ENCODE data around the gene OSBP2.
A peak's percentile ranks its signal among the peaks of the same experiment; 100 is the strongest.

The OSBP2 gene

GRCh38 chr22:30806391-30806861, 111.8 kb downstream of the OSBP2 start:
- Histone ChIP-seq H4K91ac (ENCODE audit: low read depth, low read length) (no peak overlapping the region), H3K4ac (ENCODE audit: low read depth, low read length) (no peak overlapping the region), H4K8ac (ENCODE audit: low read depth, low read length) (no peak overlapping the region), H3K4me3 (ENCODE audit: low read depth, low read length) (no peak overlapping the region), H3K18ac (ENCODE audit: low read length) (no peak overlapping the region), H3K79me1 (ENCODE audit: low read length) (no peaks in the 10 kb centered on the region), H3K36me3 (ENCODE audit: control insufficient read depth in 1 of 2, insufficient read depth in 2 of 2, low read length in 2 of 2) (no peaks in the 10 kb centered on the region), H4K12ac (ENCODE audit: low read depth, low read length) (no peak overlapping the region), H3K9me3 (ENCODE audit: insufficient read depth, low read depth, low read length) (peaks cover 6% of the 10 kb centered on the region), H3K4me2 (ENCODE audit: low read length) (no peak overlapping the region), H3K27ac (ENCODE audit: low read depth, low read length) (no peak overlapping the region), H3K79me2 (ENCODE audit: control insufficient read depth, insufficient read depth, low read length, poor library complexity) (no peaks in the 10 kb centered on the region), H3K4me1 (ENCODE audit: control insufficient read depth in 1 of 2, insufficient read depth in 2 of 2, low read length in 2 of 2) (peaks cover 4 to 9% of the 10 kb centered on the region in 2 experiments), H3K14ac (ENCODE audit: low read length) (no peak overlapping the region), H2AK5ac (ENCODE audit: low read length) (no peak overlapping the region), H3K27me3 (ENCODE audit: insufficient read depth, low read length) (peaks cover 5% of the 10 kb centered on the region), H3K9ac (ENCODE audit: low read length) (no peak overlapping the region), H3K23ac (ENCODE audit: low read length) (no peak overlapping the region), H2AFZ (ENCODE audit: insufficient read depth, low read length, poor library complexity) (no peak overlapping the region), H2BK120ac (ENCODE audit: insufficient read depth, low read length, poor library complexity) (no peak overlapping the region), H2BK12ac (ENCODE audit: low read length) (no peak overlapping the region), H2BK5ac (ENCODE audit: low read depth, low read length, poor library complexity) (no peak overlapping the region)
- DNase-seq, result no peak
- no CpG with 5 or more reads among the region's 3 CpGs for WGBS (ENCODE audit: extremely low coverage, insufficient coverage, insufficient read length)

DNA sequence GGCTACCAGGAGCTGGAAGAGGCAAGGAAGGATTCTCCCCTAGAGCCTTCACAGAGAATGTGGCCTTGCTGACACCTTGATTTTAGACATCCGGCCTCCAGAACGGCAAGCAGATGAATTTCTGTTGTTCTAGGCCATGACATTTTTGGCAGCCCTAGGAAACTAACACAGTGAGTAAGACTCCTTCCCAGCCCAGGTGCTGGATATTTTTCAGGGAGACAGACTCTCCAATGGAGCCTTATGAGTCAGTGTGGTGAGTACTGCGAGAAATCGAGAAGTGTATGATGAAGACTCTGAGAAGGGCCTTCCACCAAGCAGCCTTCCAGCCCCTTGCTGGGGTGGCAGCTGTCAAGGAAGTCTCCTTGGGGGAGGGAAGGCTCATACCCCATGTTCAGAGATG, 114.4 kb downstream of the OSBP2 start:
- Histone ChIP-seq H3K79me2 (ENCODE audit: control insufficient read depth, insufficient read depth, low read length, poor library complexity) (no peaks in the 10 kb centered on the region), H3K23ac (ENCODE audit: low read length) (no peak overlapping the region), H2BK12ac (ENCODE audit: low read length) (no peak overlapping the region), H3K4ac (ENCODE audit: low read depth, low read length) (no peak overlapping the region), H3K18ac (ENCODE audit: low read length) (no peak overlapping the region), H3K4me2 (ENCODE audit: low read length) (no peak overlapping the region), H3K14ac (ENCODE audit: low read length) (no peak overlapping the region), H2BK5ac (ENCODE audit: low read depth, low read length, poor library complexity) (no peak overlapping the region), H3K9ac (ENCODE audit: low read length) (peak overlapping the region; percentile 18), H3K9me3 (ENCODE audit: insufficient read depth, low read depth, low read length) (peaks cover 4% of the 10 kb centered on the region), H3K36me3 (ENCODE audit: control insufficient read depth in 1 of 2, insufficient read depth in 2 of 2, low read length in 2 of 2) (no peaks in the 10 kb centered on the region), H3K4me3 (ENCODE audit: low read depth, low read length) (no peak overlapping the region), H3K4me1 (ENCODE audit: control insufficient read depth in 1 of 2, insufficient read depth in 2 of 2, low read length in 2 of 2) (no peaks in the 10 kb centered on the region), H4K91ac (ENCODE audit: low read depth, low read length) (no peak overlapping the region), H4K8ac (ENCODE audit: low read depth, low read length) (no peak overlapping the region), H2BK120ac (ENCODE audit: insufficient read depth, low read length, poor library complexity) (no peak overlapping the region), H3K27me3 (ENCODE audit: insufficient read depth, low read length) (no peaks in the 10 kb centered on the region), H2AK5ac (ENCODE audit: low read length) (no peak overlapping the region), H3K27ac (ENCODE audit: low read depth, low read length) (no peak overlapping the region), H4K12ac (ENCODE audit: low read depth, low read length) (no peak overlapping the region), H3K79me1 (ENCODE audit: low read length) (no peaks in the 10 kb centered on the region), H2AFZ (ENCODE audit: insufficient read depth, low read length, poor library complexity) (no peak overlapping the region)
- DNase-seq, result no peak
- no CpG with 5 or more reads among the region's 4 CpGs for WGBS (ENCODE audit: extremely low coverage, insufficient coverage, insufficient read length)

- Histone ChIP-seq H3K27me3 (ENCODE audit: insufficient read depth, low read length) (no peaks in the 10 kb centered on the region), H2BK12ac (ENCODE audit: low read length) (no peak overlapping the region), H3K79me1 (ENCODE audit: low read length) (no peaks in the 10 kb centered on the region), H3K27ac (ENCODE audit: low read depth, low read length) (no peak overlapping the region), H2BK120ac (ENCODE audit: insufficient read depth, low read length, poor library complexity) (no peak overlapping the region), H4K91ac (ENCODE audit: low read depth, low read length) (no peak overlapping the region), H2AK5ac (ENCODE audit: low read length) (no peak overlapping the region), H3K23ac (ENCODE audit: low read length) (no peak overlapping the region), H3K4me2 (ENCODE audit: low read length) (no peak overlapping the region), H3K9me3 (ENCODE audit: insufficient read depth, low read depth, low read length) (peaks cover 4% of the 10 kb centered on the region), H3K9ac (ENCODE audit: low read length) (no peak overlapping the region), H3K79me2 (ENCODE audit: control insufficient read depth, insufficient read depth, low read length, poor library complexity) (no peaks in the 10 kb centered on the region), H3K36me3 (ENCODE audit: control insufficient read depth in 1 of 2, insufficient read depth in 2 of 2, low read length in 2 of 2) (no peaks in the 10 kb centered on the region), H2AFZ (ENCODE audit: insufficient read depth, low read length, poor library complexity) (no peak overlapping the region), H4K8ac (ENCODE audit: low read depth, low read length) (no peak overlapping the region), H3K4me3 (ENCODE audit: low read depth, low read length) (no peak overlapping the region), H4K12ac (ENCODE audit: low read depth, low read length) (no peak overlapping the region), H3K14ac (ENCODE audit: low read length) (no peak overlapping the region), H3K4me1 (ENCODE audit: control insufficient read depth in 1 of 2, insufficient read depth in 2 of 2, low read length in 2 of 2) (no peaks in the 10 kb centered on the region), H3K4ac (ENCODE audit: low read depth, low read length) (no peak overlapping the region), H2BK5ac (ENCODE audit: low read depth, low read length, poor library complexity) (no peak overlapping the region), H3K18ac (ENCODE audit: low read length) (no peak overlapping the region)
- DNase-seq, result no peak
- no CpG with 5 or more reads among the region's 4 CpGs for WGBS (ENCODE audit: extremely low coverage, insufficient coverage, insufficient read length)
Measured at GRCh38 chr22:30810105-30810504, 115.4 kb downstream of the OSBP2 start.

DNA sequence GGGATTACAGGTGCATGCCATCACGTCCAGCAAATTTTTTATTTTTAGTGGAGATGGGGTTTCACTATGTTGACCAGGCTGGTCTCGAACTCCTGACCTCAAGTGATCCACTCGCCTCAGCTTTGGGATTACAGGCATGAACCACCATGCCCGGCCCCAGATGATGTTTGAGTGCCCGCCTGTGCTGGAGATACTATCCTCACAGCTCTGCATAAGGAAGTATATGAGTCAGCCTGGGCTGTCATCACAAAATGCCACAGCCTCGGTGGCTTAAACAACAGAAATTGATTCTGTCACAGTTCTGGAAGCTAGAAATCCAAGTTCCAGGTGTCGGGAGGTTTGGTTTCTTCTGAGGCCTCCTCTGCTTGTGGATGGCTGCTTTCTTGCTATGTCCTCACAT, 119.3 kb downstream of the OSBP2 start:
- DNase-seq, result peak in 1 of 2 donors; percentile 21
- H3K4me1 ChIP-seq (ENCODE audit: control insufficient read depth in 1 of 2, insufficient read depth in 2 of 2, low read length in 2 of 2), result no peaks in the 10 kb centered on the region
- no peak overlapping the region for H3K14ac ChIP-seq (ENCODE audit: low read length)
- H3K9ac ChIP-seq (ENCODE audit: low read length), result no peak overlapping the region
- no peak overlapping the region for H4K91ac ChIP-seq (ENCODE audit: low read depth, low read length)
- H3K4me2 ChIP-seq (ENCODE audit: low read length), result no peak overlapping the region
- H3K36me3 ChIP-seq (ENCODE audit: control insufficient read depth in 1 of 2, insufficient read depth in 2 of 2, low read length in 2 of 2), result no peaks in the 10 kb centered on the region
- H2AK5ac ChIP-seq (ENCODE audit: low read length), result no peak overlapping the region
- H3K27ac ChIP-seq (ENCODE audit: low read depth, low read length), result no peak overlapping the region
- no peaks in the 10 kb centered on the region for H3K27me3 ChIP-seq (ENCODE audit: insufficient read depth, low read length)
- H3K18ac ChIP-seq (ENCODE audit: low read length), result no peak overlapping the region
- H3K9me3 ChIP-seq (ENCODE audit: insufficient read depth, low read depth, low read length), result peaks cover 4% of the 10 kb centered on the region
- WGBS (ENCODE audit: extremely low coverage, insufficient coverage, insufficient read length), result no CpG with 5 or more reads among the region's 7 CpGs
- H2BK5ac ChIP-seq (ENCODE audit: low read depth, low read length, poor library complexity), result no peak overlapping the region
- H4K8ac ChIP-seq (ENCODE audit: low read depth, low read length), result no peak overlapping the region
- no peak overlapping the region for H4K12ac ChIP-seq (ENCODE audit: low read depth, low read length)
- no peak overlapping the region for H3K4me3 ChIP-seq (ENCODE audit: low read depth, low read length)
- no peaks in the 10 kb centered on the region for H3K79me2 ChIP-seq (ENCODE audit: control insufficient read depth, insufficient read depth, low read length, poor library complexity)
- H3K23ac ChIP-seq (ENCODE audit: low read length), result no peak overlapping the region
- H2BK120ac ChIP-seq (ENCODE audit: insufficient read depth, low read length, poor library complexity), result no peak overlapping the region
- no peak overlapping the region for H2AFZ ChIP-seq (ENCODE audit: insufficient read depth, low read length, poor library complexity)
- no peak overlapping the region for H3K4ac ChIP-seq (ENCODE audit: low read depth, low read length)
- no peaks in the 10 kb centered on the region for H3K79me1 ChIP-seq (ENCODE audit: low read length)
- H2BK12ac ChIP-seq (ENCODE audit: low read length), result no peak overlapping the region
